ENCODE results near the gene SEL1L. TPM values are rescaled to one million over a fixed set of nuclear protein-coding genes. Genes with fewer than 3 reads are reported as not detected.
A peak's percentile ranks its signal among the peaks of the same experiment; 100 is the strongest.

Gene SEL1L
- total RNA-seq, 1 donor from 2014 or later: 28.0 TPM

- peaks cover 33% of the 10 kb centered on the region for H3K79me2 ChIP-seq (ENCODE audit: low read depth)
- no peaks in the 10 kb centered on the region for H3K36me3 ChIP-seq
- H3K4me1 ChIP-seq: peaks cover 24% of the 10 kb centered on the region
- H2AFZ ChIP-seq (replicated peaks): no peak overlapping the region
- no peak overlapping the region for H3K27ac ChIP-seq
- H3K36me3 Mint-ChIP-seq: peaks cover 2% of the 10 kb centered on the region
- peak overlapping the region; percentile 94 for H3K4me3 Mint-ChIP-seq
- peaks cover 43% of the 10 kb centered on the region for H3K4me1 Mint-ChIP-seq
- TF ChIP-seq CTCF (IDR thresholded peaks at IDR 0.05) (no peak), EZH2 (IDR thresholded peaks at IDR 0.05) (no peak), EZH2phosphoT487 (IDR thresholded peaks at IDR 0.05) (no peak)
- peaks cover 53% of the 10 kb centered on the region for H3K27me3 ChIP-seq
- H3K4me2 ChIP-seq: peak overlapping the region; percentile 90
- H3K9me3 Mint-ChIP-seq: no peaks in the 10 kb centered on the region
- peaks cover 21% of the 10 kb centered on the region for H4K20me1 ChIP-seq (ENCODE audit: low read depth)
- H3K9me3 ChIP-seq (ENCODE audit: low read depth): no peaks in the 10 kb centered on the region
- peaks cover 12% of the 10 kb centered on the region for H3K27me3 Mint-ChIP-seq (ENCODE audit: insufficient read depth, low read depth)
- peaks cover 21% of the 10 kb centered on the region for H3F3A ChIP-seq (ENCODE audit: low read depth)
- peak overlapping the region; percentile 62 for H3K4me3 ChIP-seq
- DNase-seq (ENCODE audit: low spot score): peak; percentile 88
- H3K27ac Mint-ChIP-seq: peak overlapping the region; percentile 39
- H3K9ac ChIP-seq: no peak overlapping the region
These were observed 98.0 kb downstream of the SEL1L start for GRCh38 chr14:81435391-81436295.

GRCh38 chr14:81435048-81435390 lies 98.6 kb downstream of the SEL1L start:
- peak overlapping the region; percentile 62 for H3K4me3 ChIP-seq
- H3K36me3 ChIP-seq: no peaks in the 10 kb centered on the region
- peak overlapping the region; percentile 90 for H3K4me2 ChIP-seq
- peaks cover 50% of the 10 kb centered on the region for H3K27me3 ChIP-seq
- H3K4me1 ChIP-seq: peaks cover 24% of the 10 kb centered on the region
- TF ChIP-seq EZH2phosphoT487 (IDR thresholded peaks at IDR 0.05) (no peak), EZH2 (IDR thresholded peaks at IDR 0.05) (no peak), CTCF (IDR thresholded peaks at IDR 0.05) (no peak)
- peaks cover 21% of the 10 kb centered on the region for H3F3A ChIP-seq (ENCODE audit: low read depth)
- peaks cover 12% of the 10 kb centered on the region for H3K27me3 Mint-ChIP-seq (ENCODE audit: insufficient read depth, low read depth)
- H3K4me1 Mint-ChIP-seq: peaks cover 47% of the 10 kb centered on the region
- peaks cover 21% of the 10 kb centered on the region for H4K20me1 ChIP-seq (ENCODE audit: low read depth)
- no peak overlapping the region for H3K27ac Mint-ChIP-seq
- no peaks in the 10 kb centered on the region for H3K9me3 ChIP-seq (ENCODE audit: low read depth)
- no peaks in the 10 kb centered on the region for H3K9me3 Mint-ChIP-seq
- no peak overlapping the region for H2AFZ ChIP-seq (replicated peaks)
- peaks cover 40% of the 10 kb centered on the region for H3K79me2 ChIP-seq (ENCODE audit: low read depth)
- H3K9ac ChIP-seq: no peak overlapping the region
- H3K27ac ChIP-seq: no peak overlapping the region
- H3K36me3 Mint-ChIP-seq: peaks cover 2% of the 10 kb centered on the region
- H3K4me3 Mint-ChIP-seq: peak overlapping the region; percentile 94
- no peak for DNase-seq (ENCODE audit: low spot score)

- DNase-seq (ENCODE audit: low spot score): peak; percentile 24
- Mint-ChIP-seq H3K36me3 (peaks cover 6% of the 10 kb centered on the region), H3K4me3 (peak overlapping the region; percentile 94), H3K27me3 (ENCODE audit: insufficient read depth, low read depth) (peaks cover 7% of the 10 kb centered on the region), H3K9me3 (no peaks in the 10 kb centered on the region), H3K27ac (peak overlapping the region; percentile 74), H3K4me1 (peaks cover 52% of the 10 kb centered on the region)
- peak overlapping the region; percentile 90 for H3K4me2 ChIP-seq
- H3K9me3 ChIP-seq (ENCODE audit: low read depth): no peaks in the 10 kb centered on the region
- peaks cover 21% of the 10 kb centered on the region for H4K20me1 ChIP-seq (ENCODE audit: low read depth)
- H3F3A ChIP-seq (ENCODE audit: low read depth): peaks cover 21% of the 10 kb centered on the region
- peak overlapping the region; percentile 62 for H3K4me3 ChIP-seq
- TF ChIP-seq EZH2phosphoT487 (IDR thresholded peaks at IDR 0.05) (no peak), EZH2 (IDR thresholded peaks at IDR 0.05) (no peak), CTCF (IDR thresholded peaks at IDR 0.05) (no peak)
- no peaks in the 10 kb centered on the region for H3K36me3 ChIP-seq
- peaks cover 24% of the 10 kb centered on the region for H3K4me1 ChIP-seq
- peaks cover 40% of the 10 kb centered on the region for H3K79me2 ChIP-seq (ENCODE audit: low read depth)
- no peak overlapping the region for H3K27ac ChIP-seq
- H3K27me3 ChIP-seq: peaks cover 42% of the 10 kb centered on the region
- no peak overlapping the region for H2AFZ ChIP-seq (replicated peaks)
- H3K9ac ChIP-seq: no peak overlapping the region
These were observed 99.4 kb downstream of the SEL1L start for GRCh38 chr14:81434230-81434629.

Data from neural progenitor cell (in vitro differentiated cells).